ENCODE measurements around the gene ZER1. TPM values are rescaled to one million over a fixed set of nuclear protein-coding genes. Genes with fewer than 3 reads are reported as not detected.
A peak's percentile ranks its signal among the peaks of the same experiment; 100 is the strongest.

The ZER1 gene
- total RNA-seq: 24.2 and 49.8 TPM in 2 replicates

GRCh38 chr9:128771745-128772519 lies at the start of gene ZER1:
Gene ZER1, minus strand, starts transcription at chr9:128771927. Its CDS starts 16,362 bp downstream, at chr9:128755565.
- Histone ChIP-seq H3K27me3 (ENCODE audit: control insufficient read depth, insufficient read depth, low read length) (no peaks in the 10 kb centered on the region), H3K4me3 (ENCODE audit: low read depth, low read length) (peak within 1 kb of the TSS; percentile 98), H3K36me3 (ENCODE audit: control insufficient read depth, insufficient read depth, low read length) (no peaks in the 10 kb centered on the region)
- no peak for DNase-seq (ENCODE audit: low read depth)
- no peak for TF ChIP-seq CTCF (IDR thresholded peaks at IDR 0.05; ENCODE audit: insufficient read depth, low read length, poor library complexity, severe bottlenecking)

GRCh38 chr9:128820665-128821583 lies 49.2 kb upstream of the ZER1 start:
- no peak for DNase-seq (ENCODE audit: low read depth)
- Histone ChIP-seq H3K36me3 (ENCODE audit: control insufficient read depth, insufficient read depth, low read length) (no peaks in the 10 kb centered on the region), H3K4me3 (ENCODE audit: low read depth, low read length) (no peak overlapping the region), H3K27me3 (ENCODE audit: control insufficient read depth, insufficient read depth, low read length) (no peaks in the 10 kb centered on the region)
- no peak for TF ChIP-seq CTCF (IDR thresholded peaks at IDR 0.05; ENCODE audit: insufficient read depth, low read length, poor library complexity, severe bottlenecking)

GRCh38 chr9:128819716-128820664 lies 48.3 kb upstream of the ZER1 start:
- no peak for TF ChIP-seq CTCF (IDR thresholded peaks at IDR 0.05; ENCODE audit: insufficient read depth, low read length, poor library complexity, severe bottlenecking)
- Histone ChIP-seq H3K27me3 (ENCODE audit: control insufficient read depth, insufficient read depth, low read length) (no peaks in the 10 kb centered on the region), H3K4me3 (ENCODE audit: low read depth, low read length) (no peak overlapping the region), H3K36me3 (ENCODE audit: control insufficient read depth, insufficient read depth, low read length) (no peaks in the 10 kb centered on the region)
- DNase-seq (ENCODE audit: low read depth): no peak

- no peaks in the 10 kb centered on the region for H3K36me3 ChIP-seq (ENCODE audit: control insufficient read depth, insufficient read depth, low read length)
- no peaks in the 10 kb centered on the region for H3K27me3 ChIP-seq (ENCODE audit: control insufficient read depth, insufficient read depth, low read length)
- no peak for TF ChIP-seq CTCF (IDR thresholded peaks at IDR 0.05; ENCODE audit: insufficient read depth, low read length, poor library complexity, severe bottlenecking)
- peak overlapping the region; percentile 68 for H3K4me3 ChIP-seq (ENCODE audit: low read depth, low read length)
- no peak for DNase-seq (ENCODE audit: low read depth)
Measured at GRCh38 chr9:128818839-128819715, 47.4 kb upstream of the ZER1 start.
